ENCODE results near the gene CEACAM5.

DNA sequence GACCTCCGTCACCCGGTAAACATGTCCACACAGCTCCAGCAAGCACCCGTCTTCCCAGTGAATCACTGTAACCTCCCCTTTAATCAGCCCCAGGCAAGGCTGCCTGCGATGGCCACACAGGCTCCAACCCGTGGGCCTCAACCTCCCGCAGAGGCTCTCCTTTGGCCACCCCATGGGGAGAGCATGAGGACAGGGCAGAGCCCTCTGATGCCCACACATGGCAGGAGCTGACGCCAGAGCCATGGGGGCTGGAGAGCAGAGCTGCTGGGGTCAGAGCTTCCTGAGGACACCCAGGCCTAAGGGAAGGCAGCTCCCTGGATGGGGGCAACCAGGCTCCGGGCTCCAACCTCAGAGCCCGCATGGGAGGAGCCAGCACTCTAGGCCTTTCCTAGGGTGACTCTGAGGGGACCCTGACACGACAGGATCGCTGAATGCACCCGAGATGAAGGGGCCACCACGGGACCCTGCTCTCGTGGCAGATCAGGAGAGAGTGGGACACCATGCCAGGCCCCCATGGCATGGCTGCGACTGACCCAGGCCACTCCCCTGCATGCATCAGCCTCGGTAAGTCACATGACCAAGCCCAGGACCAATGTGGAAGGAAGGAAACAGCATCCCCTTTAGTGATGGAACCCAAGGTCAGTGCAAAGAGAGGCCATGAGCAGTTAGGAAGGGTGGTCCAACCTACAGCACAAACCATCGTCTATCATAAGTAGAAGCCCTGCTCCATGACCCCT is 9.0 kb upstream of the CEACAM5 start:
- TF ChIP-seq POLR2A (IDR thresholded peaks at IDR 0.05) = no peak
- TF ChIP-seq, protein P1, sequence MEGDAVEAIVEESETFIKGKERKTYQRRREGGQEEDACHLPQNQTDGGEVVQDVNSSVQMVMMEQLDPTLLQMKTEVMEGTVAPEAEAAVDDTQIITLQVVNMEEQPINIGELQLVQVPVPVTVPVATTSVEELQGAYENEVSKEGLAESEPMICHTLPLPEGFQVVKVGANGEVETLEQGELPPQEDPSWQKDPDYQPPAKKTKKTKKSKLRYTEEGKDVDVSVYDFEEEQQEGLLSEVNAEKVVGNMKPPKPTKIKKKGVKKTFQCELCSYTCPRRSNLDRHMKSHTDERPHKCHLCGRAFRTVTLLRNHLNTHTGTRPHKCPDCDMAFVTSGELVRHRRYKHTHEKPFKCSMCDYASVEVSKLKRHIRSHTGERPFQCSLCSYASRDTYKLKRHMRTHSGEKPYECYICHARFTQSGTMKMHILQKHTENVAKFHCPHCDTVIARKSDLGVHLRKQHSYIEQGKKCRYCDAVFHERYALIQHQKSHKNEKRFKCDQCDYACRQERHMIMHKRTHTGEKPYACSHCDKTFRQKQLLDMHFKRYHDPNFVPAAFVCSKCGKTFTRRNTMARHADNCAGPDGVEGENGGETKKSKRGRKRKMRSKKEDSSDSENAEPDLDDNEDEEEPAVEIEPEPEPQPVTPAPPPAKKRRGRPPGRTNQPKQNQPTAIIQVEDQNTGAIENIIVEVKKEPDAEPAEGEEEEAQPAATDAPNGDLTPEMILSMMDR (IDR thresholded peaks at IDR 0.05) = no peak
